Stimulated activated CD8-positive, alpha-beta memory T cell treated with anti-CD3 and anti-CD28 coated beads, Interleukin-15, amount 100 ng/mL, for 48 hours (primary cell): Measurements from ENCODE around the gene PAPLN.

Experiments
- DNase-seq, 2 donors: peaks; one replicate each; pipeline ENCODE4 v3.0.0-alpha.2; 2020; ENCODE audit warnings: low read depth in 2 of 2

The PAPLN gene

DNA sequence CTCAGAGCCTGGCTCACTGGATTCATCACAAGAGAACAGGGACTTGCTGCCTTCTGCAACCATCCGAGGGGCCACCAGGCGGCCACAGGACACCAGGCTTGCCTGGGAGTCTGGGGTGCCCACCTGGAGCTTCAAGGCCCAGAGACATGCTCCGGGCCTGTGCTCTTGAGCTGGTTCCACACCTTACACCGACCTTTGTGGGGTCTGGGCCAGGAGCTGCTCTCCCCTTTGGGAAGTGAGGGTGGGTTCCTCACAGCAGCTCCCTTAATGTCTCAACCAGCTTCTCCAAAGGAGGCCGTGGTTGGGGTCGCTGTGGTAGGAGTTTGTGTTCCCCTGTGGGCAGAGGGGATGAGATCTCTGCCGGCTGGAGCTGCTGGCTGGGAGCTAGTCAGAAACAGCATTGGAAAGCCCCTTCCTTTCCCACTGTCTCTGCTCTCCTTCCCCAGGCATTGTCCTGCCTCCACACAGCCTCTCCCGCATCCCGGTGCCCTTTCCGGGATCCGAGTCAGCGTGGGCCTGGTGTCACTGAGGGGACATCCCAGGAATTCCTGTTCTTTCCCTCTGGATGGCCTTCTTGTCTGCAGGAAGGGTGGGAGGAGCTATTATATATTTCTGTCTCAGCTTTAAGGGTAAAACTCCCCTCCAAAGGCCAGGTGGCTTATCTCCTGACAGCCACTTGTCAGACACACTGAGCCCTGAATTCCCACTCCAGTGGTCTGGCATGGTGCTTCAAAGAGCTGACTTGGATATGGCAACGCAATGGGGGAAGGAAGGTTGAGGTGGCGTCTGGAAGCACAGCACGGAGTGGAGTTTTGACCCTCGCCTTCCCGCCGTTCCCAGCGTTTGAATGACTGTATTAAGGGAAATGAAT lies 5.1 kb upstream of the PAPLN start:
- DNase-seq = no peak

DNA sequence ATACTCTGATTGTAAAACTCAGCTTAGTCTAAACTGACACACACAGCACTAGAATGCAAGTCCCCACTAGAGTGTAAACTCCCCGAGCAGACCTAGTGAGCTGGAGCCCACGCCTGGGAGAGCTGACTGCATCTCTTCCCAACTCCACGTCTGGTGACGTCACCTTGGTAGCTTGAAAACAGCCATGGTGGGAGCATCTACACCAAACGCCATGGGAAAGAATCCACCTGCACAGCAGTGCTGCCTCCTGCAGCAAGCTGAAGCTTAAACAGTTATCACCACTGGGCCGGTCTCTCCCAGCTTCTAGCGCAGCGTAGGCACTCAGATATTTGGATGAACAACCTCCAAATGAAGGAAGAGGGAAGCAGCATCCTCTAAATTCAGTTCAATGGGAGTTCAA lies 4.3 kb upstream of the PAPLN start:
- no peak for DNase-seq

DNA sequence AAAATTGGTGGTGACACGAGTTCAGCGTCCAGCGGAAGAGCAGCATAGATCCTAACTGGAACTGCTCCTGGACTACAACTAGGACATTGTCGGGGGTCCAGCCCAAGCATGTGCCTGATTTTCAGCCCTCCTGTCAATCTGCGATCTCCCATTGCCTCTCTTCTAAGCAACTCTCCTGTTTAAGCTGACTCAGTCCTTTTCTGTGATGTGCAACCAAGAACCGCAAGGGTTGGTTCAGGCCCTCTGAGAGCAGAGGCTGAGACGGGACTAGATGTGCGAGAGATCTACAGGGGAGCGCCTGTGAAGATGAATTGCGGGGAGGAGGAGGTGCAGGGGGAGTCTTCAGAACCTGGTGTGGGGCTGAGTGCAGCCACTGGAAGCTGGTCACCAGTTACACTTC lies 3.7 kb upstream of the PAPLN start:
- no peak for DNase-seq

GRCh38 chr14:73234029-73234428 lies 3.3 kb upstream of the PAPLN start:
- no peak for DNase-seq

DNA sequence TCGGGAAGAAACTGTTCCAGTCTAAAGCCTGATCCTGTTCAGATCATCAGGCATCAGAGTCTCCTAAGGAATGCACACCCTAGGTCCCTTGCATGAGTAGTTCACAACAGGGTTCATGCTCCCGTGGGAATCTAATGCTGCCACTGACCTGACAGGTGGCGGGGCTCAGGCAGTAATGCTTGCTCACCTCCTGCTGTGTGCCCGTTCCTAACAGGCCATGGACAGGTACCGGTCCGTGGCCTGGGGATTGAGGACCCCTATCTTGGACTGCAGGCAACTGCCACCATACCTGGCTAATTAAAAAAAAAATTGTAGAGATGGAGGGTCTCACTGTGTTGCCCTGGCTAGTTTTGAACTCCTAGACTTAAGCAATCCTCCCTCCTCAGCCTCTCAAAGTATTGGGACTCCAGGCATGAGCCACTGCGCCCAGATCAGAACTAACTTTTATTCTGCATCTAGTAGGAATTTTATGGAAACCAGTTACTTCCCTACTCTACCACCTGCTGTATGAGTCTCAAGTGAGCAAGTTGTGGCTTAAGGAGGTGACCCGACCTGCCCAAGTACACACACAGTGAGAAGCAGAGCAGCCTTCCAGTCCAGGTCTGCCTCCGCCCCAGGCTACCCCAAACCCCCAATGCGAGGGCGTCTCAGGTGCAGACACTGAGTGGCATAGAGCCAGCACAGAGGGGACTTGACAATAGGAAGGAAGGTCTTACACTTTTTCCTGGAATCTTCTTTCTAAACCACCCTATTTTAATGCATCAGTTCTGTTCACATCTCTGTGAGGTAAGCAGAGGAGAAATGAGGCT lies 2.5 kb upstream of the PAPLN start:
- no peak for DNase-seq

DNA sequence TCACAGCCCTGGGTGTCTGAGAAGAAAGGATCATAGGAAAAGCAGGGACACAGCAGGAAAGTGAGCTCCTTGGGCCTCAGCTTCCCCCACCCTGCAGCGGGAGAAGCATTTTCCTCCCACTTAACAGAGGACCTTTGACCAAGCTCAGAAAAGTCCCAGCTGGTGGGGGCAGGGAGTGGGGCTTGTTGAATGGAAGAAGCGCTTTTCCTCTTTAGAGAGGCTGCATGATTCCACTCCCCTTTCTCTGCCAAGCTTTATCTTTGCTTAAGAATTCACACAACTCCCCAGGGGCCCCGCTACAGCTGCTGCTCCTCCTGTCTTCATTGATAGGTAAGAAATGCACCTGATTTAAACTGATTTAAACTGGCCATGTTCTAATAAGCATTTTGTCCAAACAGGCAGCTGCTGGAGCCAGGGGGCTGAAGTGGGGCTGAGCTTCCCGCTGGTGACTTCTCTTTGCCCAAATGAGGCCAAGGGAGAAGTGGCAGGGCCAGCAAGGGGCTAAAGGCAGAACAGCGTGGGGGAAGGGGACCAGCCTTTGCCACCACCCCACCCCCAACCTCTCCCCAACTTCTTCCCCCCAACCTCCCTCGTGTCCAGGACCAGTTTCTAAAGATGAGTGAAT lies 1.7 kb upstream of the PAPLN start:
- no peak for DNase-seq

- DNase-seq = no peak
These were observed 1.1 kb upstream of the PAPLN start for GRCh38 chr14:73236157-73236556.

DNA sequence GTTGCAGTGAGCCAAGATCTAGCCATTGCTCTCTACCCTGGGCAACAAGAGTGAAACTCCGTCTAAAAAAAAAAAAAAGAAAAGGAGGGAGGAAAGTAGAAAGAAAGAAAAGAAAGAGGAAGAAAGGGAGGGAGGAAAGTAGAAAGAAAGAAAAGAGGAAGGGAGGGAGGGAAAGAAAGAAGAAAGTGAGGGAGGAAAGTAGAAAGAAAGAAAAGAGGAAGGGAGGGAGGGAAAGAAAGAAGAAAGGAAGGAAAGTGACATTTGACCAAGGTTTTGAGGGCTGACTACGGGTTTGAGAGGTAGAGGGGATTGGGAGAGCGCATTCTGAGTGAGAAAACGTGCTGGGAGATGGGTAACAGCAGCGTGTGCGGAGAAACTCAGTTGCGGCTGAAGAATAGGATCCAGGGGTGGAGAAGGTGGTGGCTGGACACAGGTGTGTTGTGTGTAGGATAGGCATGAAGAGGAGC lies 521 bp upstream of the PAPLN start:
- DNase-seq = no peak

GRCh38 chr14:73237786-73238423 lies 599 bp downstream of the PAPLN start:
- DNase-seq = no peak

DNA sequence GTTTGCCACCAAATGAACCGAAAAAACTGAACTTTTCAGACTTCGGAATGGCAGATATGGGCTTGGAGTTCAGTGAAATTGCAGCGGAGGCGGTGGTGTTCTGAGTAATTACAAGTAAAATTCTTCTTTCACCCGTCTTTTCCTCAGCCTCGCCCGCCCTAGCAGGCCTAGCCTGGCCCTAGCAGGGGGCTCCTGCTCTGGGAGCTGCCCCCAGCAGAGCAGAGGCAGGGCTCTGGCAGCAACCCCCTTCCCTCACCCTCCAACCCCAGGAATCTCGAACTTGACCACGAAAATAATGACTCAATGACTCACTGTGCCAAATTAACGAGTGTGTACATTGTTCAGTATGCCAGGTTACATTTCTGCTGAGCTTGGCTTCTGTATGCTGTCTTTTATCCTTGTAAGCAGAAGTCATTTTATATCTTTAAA lies 1.1 kb downstream of the PAPLN start:
- no peak for DNase-seq

DNA sequence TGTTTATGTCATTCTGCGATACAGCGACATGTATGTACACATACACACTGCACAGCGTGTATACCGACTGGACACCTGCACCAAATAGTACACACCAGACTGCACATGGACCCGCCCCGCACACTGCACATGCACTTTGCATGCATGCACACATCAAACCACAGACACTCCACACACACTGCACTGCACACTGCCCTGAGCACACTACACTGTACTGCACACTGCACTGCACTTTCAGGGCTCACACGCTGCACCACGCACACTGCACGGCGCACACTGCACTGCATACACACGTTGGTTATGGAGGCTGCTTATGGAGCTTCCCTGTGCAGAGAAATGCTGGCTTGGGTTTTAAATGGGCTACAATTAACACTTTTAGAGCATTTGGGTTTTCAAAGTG lies 1.6 kb downstream of the PAPLN start:
- DNase-seq = no peak

DNA sequence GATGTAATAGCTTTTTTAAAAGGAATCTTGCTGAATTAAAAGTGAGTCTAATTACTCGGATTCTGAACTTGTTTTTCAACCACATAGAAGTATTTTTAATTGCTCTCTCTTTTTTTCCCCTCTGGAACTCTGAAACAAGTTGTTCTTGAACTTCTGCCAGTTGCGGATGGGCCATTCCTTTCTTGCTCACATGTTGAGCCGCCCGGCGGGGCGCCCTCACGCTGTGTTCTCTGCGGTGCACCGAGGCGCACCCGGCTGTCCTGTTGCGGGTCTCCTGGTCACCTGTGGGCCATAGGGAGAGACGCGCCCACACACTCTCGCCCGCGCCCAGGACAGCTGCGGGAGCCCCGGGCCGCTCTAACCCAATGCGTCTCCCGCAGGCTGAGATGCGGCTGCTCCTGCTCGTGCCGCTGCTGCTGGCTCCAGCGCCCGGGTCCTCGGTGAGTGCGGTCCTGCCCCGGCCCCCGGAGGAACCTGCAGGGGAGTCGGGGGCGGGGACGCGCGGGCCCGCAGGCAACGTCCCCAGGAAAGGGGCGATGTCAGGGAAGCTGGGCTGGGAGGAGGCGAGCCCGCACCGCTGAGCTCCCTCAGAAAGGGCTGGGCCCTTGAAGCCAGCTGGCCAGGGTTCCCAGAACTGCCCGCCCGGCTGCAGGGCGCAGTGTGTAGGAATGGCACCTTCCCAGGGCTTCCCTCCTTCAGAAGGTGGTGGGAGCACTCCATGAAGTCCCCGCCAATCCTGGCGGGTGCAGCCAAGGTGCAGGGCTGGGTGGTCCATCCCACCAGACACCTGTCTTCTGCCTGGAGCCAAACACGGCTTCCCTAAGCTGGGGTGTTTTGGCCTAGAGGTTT lies 2.3 kb downstream of the PAPLN start:
- no peak for DNase-seq

DNA sequence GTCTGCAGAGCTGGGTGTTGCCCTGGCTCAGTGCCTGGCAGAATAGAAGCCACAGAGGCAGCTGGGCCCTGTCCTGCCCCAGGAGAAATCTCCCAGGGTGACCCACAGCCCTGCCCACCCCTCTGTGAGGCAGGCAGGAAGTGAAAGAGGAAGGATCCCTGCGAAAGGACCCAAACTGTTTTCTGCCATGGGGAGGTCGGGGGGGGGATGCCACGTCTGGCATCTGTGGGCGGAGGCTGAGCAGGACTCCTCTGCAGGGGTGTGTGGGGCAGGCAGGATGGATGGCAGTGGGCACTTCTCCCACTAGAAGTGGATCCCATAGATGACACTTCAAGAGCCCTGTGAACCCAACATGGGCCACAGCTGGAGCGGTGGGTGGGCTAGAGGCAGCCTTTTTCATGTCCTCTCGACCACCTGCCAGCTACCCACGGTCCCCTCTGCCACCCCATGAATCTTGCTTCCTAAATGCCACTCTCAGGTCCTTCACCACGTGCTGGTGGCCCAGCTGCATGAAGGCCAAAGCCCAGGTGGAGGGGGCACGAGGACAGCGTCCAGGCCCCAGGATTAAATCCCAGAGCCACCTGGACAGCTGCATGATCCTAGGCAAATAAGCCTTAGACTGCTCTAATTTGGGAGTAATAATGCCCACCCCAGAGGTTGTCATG lies 3.6 kb downstream of the PAPLN start:
- no peak for DNase-seq

DNA sequence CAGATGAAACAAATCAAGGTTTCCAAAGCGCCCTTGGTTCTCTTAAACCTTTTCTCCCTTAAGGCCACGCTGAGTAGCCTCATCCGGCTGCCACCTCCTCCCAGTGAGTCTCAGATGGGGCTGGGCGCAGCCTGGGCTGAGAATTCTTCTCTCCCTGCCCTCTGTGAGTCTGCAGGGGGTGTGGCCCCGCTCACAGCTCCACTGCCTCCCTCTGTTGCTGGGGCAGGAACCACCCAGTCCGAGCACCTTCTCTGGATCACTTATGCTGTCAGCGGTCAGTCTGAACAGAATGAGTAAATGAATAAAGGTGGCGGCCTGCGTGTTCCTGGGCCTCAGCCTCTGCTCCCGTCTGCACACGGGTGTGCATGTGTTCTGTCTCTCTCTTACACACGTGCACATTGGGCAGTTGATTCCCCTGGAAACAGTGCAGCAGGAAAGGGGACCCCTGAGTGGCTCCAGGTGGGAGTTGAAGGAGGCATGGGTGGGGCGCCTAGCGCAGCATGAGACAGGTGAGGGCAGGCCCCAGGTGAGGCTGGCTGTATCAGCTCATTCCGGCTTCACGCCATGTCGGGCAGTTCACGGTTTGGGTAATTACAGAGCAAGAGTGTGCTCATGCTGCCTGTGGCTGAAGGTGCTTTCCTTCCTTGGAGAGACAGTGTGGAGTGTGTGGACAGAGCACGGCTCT lies 4.3 kb downstream of the PAPLN start:
- DNase-seq = no peak

DNA sequence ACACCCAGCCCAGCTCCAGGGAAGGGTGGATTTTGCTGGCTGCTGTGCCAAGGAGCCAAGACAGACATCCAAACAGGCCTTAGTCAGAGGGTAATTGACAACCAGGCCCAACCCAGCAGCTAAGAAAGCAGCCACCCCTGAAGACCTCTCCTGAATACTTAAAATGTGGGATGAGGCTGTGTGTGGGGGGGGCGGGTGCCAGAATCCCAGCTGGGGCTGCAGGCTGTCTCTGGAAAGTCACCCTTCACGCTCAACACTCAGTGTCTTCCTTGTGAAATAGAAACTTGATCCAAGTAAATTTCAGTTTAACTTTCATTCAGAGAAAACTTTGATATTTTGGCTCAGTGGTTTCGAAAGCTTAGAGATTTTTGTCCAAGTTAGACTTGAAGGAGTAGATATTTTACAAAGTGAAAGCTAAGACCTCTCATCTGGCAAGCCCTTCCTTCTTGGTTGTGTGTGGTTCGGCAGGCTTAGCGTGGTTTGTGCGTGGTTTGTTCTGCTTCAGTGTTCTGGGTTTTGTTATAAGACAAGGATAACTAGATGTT lies 5.1 kb downstream of the PAPLN start:
- DNase-seq = no peak

- no peak for DNase-seq
These were observed 6.0 kb downstream of the PAPLN start for GRCh38 chr14:73243341-73243740.

GRCh38 chr14:73243748-73244147 lies 6.4 kb downstream of the PAPLN start:
- no peak for DNase-seq

DNA sequence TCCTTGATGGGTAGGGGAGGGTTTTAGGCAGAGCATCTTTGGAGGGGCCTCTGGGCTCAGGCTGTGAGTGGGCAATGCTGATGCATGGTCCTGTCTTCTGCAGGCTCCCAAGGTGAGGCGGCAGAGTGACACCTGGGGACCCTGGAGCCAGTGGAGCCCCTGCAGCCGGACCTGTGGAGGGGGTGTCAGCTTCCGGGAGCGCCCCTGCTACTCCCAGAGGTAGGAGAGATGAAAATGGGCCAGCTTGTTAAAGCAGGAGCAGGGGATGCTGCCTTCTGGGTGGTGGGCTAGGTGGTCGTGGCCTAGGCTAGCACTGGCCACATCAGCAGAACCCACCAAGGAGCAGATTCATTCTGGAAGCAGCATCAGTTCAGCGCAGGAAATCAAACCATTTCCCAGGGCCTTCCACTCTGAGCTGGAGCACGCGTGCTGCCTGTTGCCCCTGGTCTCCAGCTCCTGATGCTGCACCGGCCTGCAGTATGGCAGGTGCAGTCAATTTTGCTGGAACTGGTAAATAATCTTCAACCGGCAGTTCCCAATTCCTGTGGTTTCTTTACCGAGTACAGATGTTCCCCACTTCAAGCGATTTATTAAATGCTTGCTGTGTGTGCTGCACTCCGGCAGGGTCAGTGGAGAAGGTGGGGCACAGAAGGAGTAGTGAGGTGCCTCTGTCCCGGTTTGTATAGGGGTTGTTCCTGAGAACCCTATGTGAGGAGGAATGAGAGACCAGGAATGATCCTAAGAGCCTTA lies 7.4 kb downstream of the PAPLN start:
- no peak for DNase-seq
